PC-9 (cell line): ENCODE data around the gene DOCK7. TPM values are rescaled to one million over a fixed set of nuclear protein-coding genes. Genes with fewer than 3 reads are reported as not detected.

ENCODE experiments used
- BruUV-seq: library from RNA; stranded (reverse); fragments of 400-500 nt; replicated peaks from 2 replicates; lab custom pipeline; 2021; lab: Mats Ljungman, UMichigan
- CTCF ChIA-PET: fragments of 300-600 bp; sonication (Branson Sonifier 250); formaldehyde crosslinking; loops from one replicate; lab custom pipeline; 2022; ENCODE audit warnings: antibody characterized with exemption; lab: Charles Lee
- POLR2A ChIA-PET: fragments of 300-600 bp; sonication (Branson Sonifier 250); formaldehyde crosslinking; loops from one replicate; lab custom pipeline; 2022; ENCODE audit warnings: antibody characterized with exemption; ENCODE audit not compliant: unreplicated experiment; lab: Charles Lee
- DNase-seq, 2 experiments: peaks; one replicate each; pipeline versions ENCODE4 v3.0.0 to v3.0.0-alpha.2; 2015 to 2022; ENCODE audit warnings: mixed read lengths in 1 of 2
- H2AFZ ChIP-seq: fragments of 200-600 bp; sonication (generic); 2 replicates; pipeline ENCODE4 v1.8.1; 2017; ENCODE audit warnings: antibody characterized with exemption
- H3F3A ChIP-seq: fragments of 200-600 bp; sonication (generic); 2 replicates; pipeline ENCODE4 v1.8.1; 2017; ENCODE audit warnings: antibody characterized with exemption, mild to moderate bottlenecking, low read depth; ENCODE audit not compliant: insufficient read depth
- H3K27ac ChIP-seq: fragments of 200-600 bp; sonication (generic); 2 replicates; pipeline ENCODE4 v1.6.1; 2016; ENCODE audit warnings: mixed run types
- H3K27me3 ChIP-seq: fragments of 200-600 bp; sonication (generic); 2 replicates; pipeline ENCODE4 v1.6.1; 2016; ENCODE audit warnings: low read depth, mixed run types; ENCODE audit not compliant: insufficient read depth
- H3K36me3 ChIP-seq: fragments of 200-600 bp; sonication (generic); 2 replicates; pipeline ENCODE4 v1.6.1; 2016; ENCODE audit warnings: low read depth, mixed run types
- H3K4me1 ChIP-seq: fragments of 200-600 bp; sonication (generic); replicated peaks from 2 replicates; pipeline ENCODE4 v1.6.1; 2016; ENCODE audit warnings: mixed run types; ENCODE audit not compliant: insufficient read depth
- H3K4me2 ChIP-seq: fragments of 200-600 bp; sonication (generic); 2 replicates; pipeline ENCODE4 v1.6.1; 2017; ENCODE audit warnings: mixed run types
- H3K4me3 ChIP-seq: fragments of 200-600 bp; sonication (generic); 2 replicates; pipeline ENCODE4 v1.6.1; 2016; ENCODE audit warnings: mixed run types
- H3K79me2 ChIP-seq: fragments of 200-600 bp; sonication (generic); 2 replicates; pipeline ENCODE4 v1.6.1; 2017; ENCODE audit warnings: low read depth, mixed run types
- H3K9me2 ChIP-seq: fragments of 200-600 bp; sonication (generic); 2 replicates; pipeline ENCODE4 v1.8.1; 2017; ENCODE audit warnings: mild to moderate bottlenecking; ENCODE audit not compliant: insufficient read depth
- H3K9me3 ChIP-seq: fragments of 200-600 bp; sonication (generic); 2 replicates; pipeline ENCODE4 v1.8.1; 2016; ENCODE audit warnings: low read depth; ENCODE audit not compliant: insufficient read depth
- H4K20me1 ChIP-seq: fragments of 200-600 bp; sonication (generic); 2 replicates; pipeline ENCODE4 v1.8.1; 2017; ENCODE audit not compliant: insufficient read depth
- CTCF ChIP-seq: fragments of 200-600 bp; sonication (generic); conservative IDR thresholded peaks from 2 replicates; pipeline ENCODE4 v1.6.1; 2017; ENCODE audit warnings: mixed run types, antibody characterized with exemption, mild to moderate bottlenecking, moderate library complexity
- EZH2 ChIP-seq: fragments of 200-600 bp; sonication (generic); IDR thresholded peaks from 2 replicates; pipeline ENCODE4 v1.8.0; 2017; ENCODE audit warnings: antibody characterized with exemption, low read depth
- intact Hi-C: fragments of 100-400 bp; cut with micrococcal nuclease; formaldehyde crosslinking; loops from one replicate; pipeline ENCODE4 v1.10.0; 2022; ENCODE audit not compliant: unreplicated experiment
- total RNA-seq: library from RNA; stranded (reverse); gene quantifications from 2 replicates; pipeline ENCODE4 v1.2.3, GENCODE V29; 2021

DOCK7 gene
- total RNA-seq, 1 experiment from 2014 or later: 34.0 TPM

GRCh38 chr1:62426794-62427193 lies 261.4 kb downstream of the DOCK7 start:
- H3F3A ChIP-seq: no peaks in the 10 kb centered on the region
- no peak overlapping the region for H2AFZ ChIP-seq
- TF ChIP-seq CTCF (no peak), EZH2 (no peak)
- no peak overlapping the region for H3K4me3 ChIP-seq
- ChIA-PET CTCF (no interaction called here), POLR2A (no interaction called here)
- no peaks in the 10 kb centered on the region for H3K27me3 ChIP-seq
- H3K9me2 ChIP-seq: no peaks in the 10 kb centered on the region
- H3K27ac ChIP-seq: no peak overlapping the region
- no peaks in the 10 kb centered on the region for H4K20me1 ChIP-seq
- no peaks in the 10 kb centered on the region for H3K79me2 ChIP-seq
- no peak overlapping the region for H3K4me2 ChIP-seq
- DNase-seq: no peak
- peaks cover 8% of the 10 kb centered on the region; the same call in 1 of the 2 replicates for H3K4me1 ChIP-seq
- intact Hi-C loops: no loop called here
- no peaks in the 10 kb centered on the region for H3K36me3 ChIP-seq
- no TSS peak for BruUV-seq
- H3K9me3 ChIP-seq: no peaks in the 10 kb centered on the region

- BruUV-seq: no TSS peak
- no peaks in the 10 kb centered on the region for H3K27me3 ChIP-seq
- peaks cover 8% of the 10 kb centered on the region; the same call in 1 of the 2 replicates for H3K4me1 ChIP-seq
- H2AFZ ChIP-seq: no peak overlapping the region
- H4K20me1 ChIP-seq: no peaks in the 10 kb centered on the region
- intact Hi-C loops: no loop called here
- ChIA-PET CTCF (interaction anchor here (0.5 kb wide), 1 partner anchor 282 kb away, joined by 3 read pairs; no protein-coding TSS in a partner anchor), POLR2A (no interaction called here)
- H3K4me3 ChIP-seq: no peak overlapping the region
- no peak overlapping the region for H3K27ac ChIP-seq
- no peak overlapping the region for H3K4me2 ChIP-seq
- no peaks in the 10 kb centered on the region for H3K9me3 ChIP-seq
- TF ChIP-seq CTCF: no peak
- no peaks in the 10 kb centered on the region for H3K36me3 ChIP-seq
- no peak for DNase-seq
- H3K79me2 ChIP-seq: no peaks in the 10 kb centered on the region
- no peaks in the 10 kb centered on the region for H3K9me2 ChIP-seq
- no peaks in the 10 kb centered on the region for H3F3A ChIP-seq
Observed at GRCh38 chr1:62426237-62426636, 261.9 kb downstream of the DOCK7 start.

GRCh38 chr1:62425041-62425440 lies 263.1 kb downstream of the DOCK7 start:
- Histone ChIP-seq H3K27me3 (no peaks in the 10 kb centered on the region), H2AFZ (no peak overlapping the region), H3K27ac (no peak overlapping the region), H3F3A (no peaks in the 10 kb centered on the region), H3K9me3 (no peaks in the 10 kb centered on the region), H3K36me3 (no peaks in the 10 kb centered on the region), H3K79me2 (no peaks in the 10 kb centered on the region), H3K4me3 (no peak overlapping the region), H4K20me1 (no peaks in the 10 kb centered on the region), H3K4me2 (no peak overlapping the region), H3K9me2 (no peaks in the 10 kb centered on the region), H3K4me1 (peaks cover 8% of the 10 kb centered on the region; the same call in 1 of the 2 replicates)
- TF ChIP-seq EZH2: no peak
- TF ChIP-seq CTCF: no peak
- BruUV-seq: no TSS peak
- intact Hi-C loops: no loop called here
- DNase-seq: no peak
- CTCF ChIA-PET: interaction anchor here (0.6 kb wide), 1 partner anchor 21 kb away, joined by 3 read pairs; no protein-coding TSS in a partner anchor
- POLR2A ChIA-PET: interaction anchor here (0.9 kb wide), 1 partner anchor 10 kb away, joined by 9 read pairs; no protein-coding TSS in a partner anchor
